ENCODE measurements around the gene ZNF148. TPM values are rescaled to one million over a fixed set of nuclear protein-coding genes. Genes with fewer than 3 reads are reported as not detected.

Gene ZNF148
- total RNA-seq, 4 donors from 2014 or later, result 30.3 to 39.0 (median 33.0) TPM

DNA sequence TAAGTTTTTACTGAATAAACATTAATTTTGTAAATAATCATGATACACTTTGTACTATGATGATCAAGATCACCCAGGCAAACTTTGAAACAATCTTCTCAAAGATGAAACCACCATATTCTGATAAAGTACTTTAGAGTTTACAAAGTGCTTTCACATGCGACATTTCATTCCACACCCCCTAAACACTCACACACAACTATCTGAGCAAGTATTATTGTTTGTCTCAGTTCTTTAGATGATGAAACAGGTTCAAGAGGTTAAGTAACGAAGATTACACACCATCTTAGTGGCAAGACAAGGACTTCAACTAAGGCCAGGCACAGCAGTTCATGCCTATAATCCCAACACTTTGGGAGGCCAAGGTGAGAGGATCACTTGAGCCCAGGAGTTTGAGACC, 37.6 kb downstream of the ZNF148 start:
- no peaks in the 10 kb centered on the region for H3K27me3 ChIP-seq
- 93% methylated on average over 2 of the region's 2 CpGs for WGBS
- no peaks in the 10 kb centered on the region for H3K9me3 ChIP-seq
- no peak overlapping the region for H3K4me3 ChIP-seq
- peaks cover 20 to 33% (median 27%) of the 10 kb centered on the region in 4 donors for H3K4me1 ChIP-seq
- H3K36me3 ChIP-seq, result no peaks in the 10 kb centered on the region
- intact Hi-C loops (cut with DNase I), result no loop called here
- no peak for TF ChIP-seq POLR2AphosphoS5 (IDR thresholded peaks at IDR 0.05)
- no peak for TF ChIP-seq CTCF (IDR thresholded peaks at IDR 0.05)
- no peak for TF ChIP-seq EP300 (IDR thresholded peaks at IDR 0.05)
- TF ChIP-seq POLR2A (IDR thresholded peaks at IDR 0.05; ENCODE audit: low read depth), result no peak
- DNase-seq (ENCODE audit: extremely low spot score), result no peak
- no peak overlapping the region for H3K27ac ChIP-seq (replicated peaks in 1 of 4)

- Histone ChIP-seq H3K4me3 (no peak overlapping the region), H3K36me3 (peaks cover 0 to 2% (median under 1%) of the 10 kb centered on the region in 4 donors), H3K4me1 (peaks cover 24 to 33% (median 28%) of the 10 kb centered on the region in 4 donors), H3K9me3 (no peaks in the 10 kb centered on the region), H3K27me3 (no peaks in the 10 kb centered on the region), H3K27ac (replicated peaks in 1 of 4) (no peak overlapping the region)
- WGBS, result 83% methylated on average over 5 of the region's 5 CpGs
- no peak for DNase-seq (ENCODE audit: extremely low spot score)
- TF ChIP-seq CTCF (IDR thresholded peaks at IDR 0.05) (no peak), EP300 (IDR thresholded peaks at IDR 0.05) (no peak), POLR2A (IDR thresholded peaks at IDR 0.05; ENCODE audit: low read depth) (no peak), POLR2AphosphoS5 (IDR thresholded peaks at IDR 0.05) (no peak)
- intact Hi-C loops (cut with DNase I), result no loop called here
Observed at GRCh38 chr3:125334675-125335560, 40.2 kb downstream of the ZNF148 start.

DNA sequence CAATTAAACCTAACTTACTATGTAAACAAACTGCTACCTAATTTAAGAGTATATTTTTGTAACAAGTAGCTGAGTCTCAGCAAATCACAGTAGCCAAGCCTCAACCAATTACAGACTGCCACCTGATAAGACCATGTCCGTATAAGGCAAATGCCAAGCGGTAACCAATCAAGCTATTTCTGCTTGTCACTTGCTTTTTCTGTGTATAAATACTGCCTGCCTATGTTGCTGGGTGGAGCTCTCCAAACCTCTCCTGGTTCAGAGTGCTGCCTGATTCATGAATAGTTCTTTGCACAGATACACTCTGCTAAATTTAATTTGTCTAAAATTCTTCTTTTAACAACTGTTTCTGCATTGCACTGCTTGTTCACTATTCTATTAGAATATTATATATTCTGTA, 42.6 kb downstream of the ZNF148 start:
- Histone ChIP-seq H3K4me1 (peaks cover 24 to 33% (median 25%) of the 10 kb centered on the region in 4 donors), H3K4me3 (no peak overlapping the region), H3K27me3 (no peaks in the 10 kb centered on the region), H3K9me3 (no peaks in the 10 kb centered on the region), H3K36me3 (peaks cover 0 to 12% (median 5%) of the 10 kb centered on the region in 4 donors), H3K27ac (replicated peaks in 1 of 4) (no peak overlapping the region)
- TF ChIP-seq POLR2AphosphoS5 (IDR thresholded peaks at IDR 0.05) (no peak), CTCF (IDR thresholded peaks at IDR 0.05) (no peak), EP300 (IDR thresholded peaks at IDR 0.05) (no peak)
- no peak for DNase-seq (ENCODE audit: extremely low spot score)
- intact Hi-C loops (cut with DNase I), result no loop called here
- WGBS, result 100% methylated on average over 2 of the region's 2 CpGs

DNA sequence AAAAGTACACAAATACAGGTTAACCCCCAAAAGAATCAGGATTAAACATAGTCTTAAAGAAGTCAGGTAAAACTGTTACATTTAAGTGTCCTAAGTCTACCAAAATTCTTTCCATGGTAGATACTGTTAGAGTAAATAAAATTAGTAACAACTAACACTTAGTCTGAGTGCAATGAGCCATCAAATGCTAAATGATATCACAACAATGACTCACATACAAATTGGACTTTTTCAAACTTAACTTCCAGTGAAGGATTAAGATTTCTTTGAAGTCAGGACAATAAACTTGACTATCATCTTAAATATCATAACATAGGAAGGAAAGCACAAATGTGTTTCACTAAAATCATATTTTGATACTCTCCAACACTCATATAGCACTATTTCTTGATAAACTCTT, 43.9 kb downstream of the ZNF148 start:
- peaks cover 21 to 25% (median 24%) of the 10 kb centered on the region in 4 donors for H3K4me1 ChIP-seq
- H3K4me3 ChIP-seq, result no peak overlapping the region
- H3K36me3 ChIP-seq, result peaks cover 0 to 12% (median 5%) of the 10 kb centered on the region in 4 donors
- no peak for DNase-seq (ENCODE audit: extremely low spot score)
- TF ChIP-seq POLR2A (IDR thresholded peaks at IDR 0.05; ENCODE audit: low read depth) (no peak), CTCF (IDR thresholded peaks at IDR 0.05) (no peak)
- no peak overlapping the region for H3K27ac ChIP-seq (replicated peaks in 1 of 4)
- no peaks in the 10 kb centered on the region for H3K9me3 ChIP-seq
- intact Hi-C loops (cut with DNase I), result no loop called here
- H3K27me3 ChIP-seq, result no peaks in the 10 kb centered on the region

Measured in esophagus muscularis mucosa (tissue), 4 donors.